ENCODE data around the gene CCDC183. TPM values are rescaled to one million over a fixed set of nuclear protein-coding genes. Genes with fewer than 3 reads are reported as not detected.
A peak's percentile ranks its signal among the peaks of the same experiment; 100 is the strongest.

CCDC183 gene
- total RNA-seq, 1 experiment from 2014 or later, result not detected

DNA sequence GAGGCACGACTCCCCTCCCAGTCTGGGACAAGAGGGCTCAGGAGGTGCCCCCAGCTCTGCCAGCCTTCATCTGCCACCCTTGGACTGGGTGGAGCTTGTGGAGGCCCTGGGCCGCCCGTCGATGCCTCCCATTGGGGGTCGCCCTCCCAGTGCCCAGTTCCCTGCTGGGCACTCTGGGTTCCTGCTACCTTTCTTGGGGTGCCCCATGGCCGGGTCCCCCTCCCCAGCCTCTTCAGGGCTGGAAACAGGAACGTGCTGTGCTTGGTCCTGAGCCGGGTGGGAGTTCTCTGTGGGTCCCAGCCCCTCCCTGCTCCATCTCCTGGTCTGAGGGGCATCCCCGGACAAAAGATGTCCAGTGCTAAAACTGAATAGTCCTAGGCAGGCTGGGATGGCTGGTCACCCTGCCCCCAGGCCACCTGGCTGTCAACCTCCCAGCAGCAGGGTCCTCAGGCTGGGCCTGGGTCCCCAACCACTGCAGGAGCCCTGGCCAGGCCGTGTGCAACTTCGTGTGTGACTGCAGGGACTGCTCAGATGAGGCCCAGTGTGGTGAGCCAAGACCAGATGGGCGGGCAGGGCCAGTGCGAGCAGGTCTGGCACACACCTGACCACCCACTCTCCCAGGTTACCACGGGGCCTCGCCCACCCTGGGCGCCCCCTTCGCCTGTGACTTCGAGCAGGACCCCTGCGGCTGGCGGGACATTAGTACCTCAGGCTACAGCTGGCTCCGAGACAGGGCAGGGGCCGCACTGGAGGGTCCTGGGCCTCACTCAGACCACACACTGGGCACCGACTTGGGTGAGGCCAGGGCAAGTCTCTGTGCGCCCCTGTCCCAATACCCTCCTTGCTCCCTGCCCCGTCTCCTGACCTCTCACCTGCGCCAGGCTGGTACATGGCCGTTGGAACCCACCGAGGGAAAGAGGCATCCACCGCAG is 56.8 kb downstream of the CCDC183 start:
- Histone ChIP-seq H3K27me3 (ENCODE audit: low read length) (no peaks in the 10 kb centered on the region), H4K20me1 (ENCODE audit: insufficient read depth, low read depth, low read length) (peaks cover 13% of the 10 kb centered on the region), H3K79me2 (ENCODE audit: low read length) (no peaks in the 10 kb centered on the region), H3K9ac (ENCODE audit: low read length) (no peak overlapping the region), H3K9me3 (ENCODE audit: low read length) (no peaks in the 10 kb centered on the region), H3K9me2 (replicated peaks; ENCODE audit: insufficient read depth, low read length) (no peaks in the 10 kb centered on the region), H3K4me2 (ENCODE audit: low read depth, low read length, poor library complexity, severe bottlenecking) (no peak overlapping the region), H3K4me1 (ENCODE audit: low read length) (peaks cover 10% of the 10 kb centered on the region), H3K4me3 (ENCODE audit: low read length) (no peak overlapping the region), H3K36me3 (ENCODE audit: insufficient read depth, low read length) (peaks cover 3% of the 10 kb centered on the region; the same call in 1 of the 2 replicates), H2AFZ (ENCODE audit: low read length) (no peak overlapping the region), H3K27ac (ENCODE audit: low read length) (no peak overlapping the region)
- DNase-seq, result no peak

- H3K4me1 ChIP-seq (ENCODE audit: low read length), result peaks cover 9% of the 10 kb centered on the region
- no peak overlapping the region for H3K9ac ChIP-seq (ENCODE audit: low read length)
- H3K9me2 ChIP-seq (replicated peaks; ENCODE audit: insufficient read depth, low read length), result no peaks in the 10 kb centered on the region
- H2AFZ ChIP-seq (ENCODE audit: low read length), result no peak overlapping the region
- peaks cover 13% of the 10 kb centered on the region for H4K20me1 ChIP-seq (ENCODE audit: insufficient read depth, low read depth, low read length)
- no peaks in the 10 kb centered on the region for H3K79me2 ChIP-seq (ENCODE audit: low read length)
- H3K4me3 ChIP-seq (ENCODE audit: low read length), result no peak overlapping the region
- no peaks in the 10 kb centered on the region for H3K27me3 ChIP-seq (ENCODE audit: low read length)
- no peak overlapping the region for H3K4me2 ChIP-seq (ENCODE audit: low read depth, low read length, poor library complexity, severe bottlenecking)
- peak; percentile 64 for DNase-seq
- H3K9me3 ChIP-seq (ENCODE audit: low read length), result no peaks in the 10 kb centered on the region
- H3K27ac ChIP-seq (ENCODE audit: low read length), result no peak overlapping the region
- H3K36me3 ChIP-seq (ENCODE audit: insufficient read depth, low read length), result peaks cover 3% of the 10 kb centered on the region; the same call in 1 of the 2 replicates
Observed at GRCh38 chr9:136853596-136854112, 57.5 kb downstream of the CCDC183 start.

GRCh38 chr9:136854113-136854841 is 58.1 kb downstream of the CCDC183 start:
- no peak for DNase-seq
- Histone ChIP-seq H3K79me2 (ENCODE audit: low read length) (no peaks in the 10 kb centered on the region), H3K27me3 (ENCODE audit: low read length) (no peaks in the 10 kb centered on the region), H4K20me1 (ENCODE audit: insufficient read depth, low read depth, low read length) (peaks cover 13% of the 10 kb centered on the region), H2AFZ (ENCODE audit: low read length) (no peak overlapping the region), H3K36me3 (ENCODE audit: insufficient read depth, low read length) (peaks cover 3% of the 10 kb centered on the region; the same call in 1 of the 2 replicates), H3K4me2 (ENCODE audit: low read depth, low read length, poor library complexity, severe bottlenecking) (no peak overlapping the region), H3K9me2 (replicated peaks; ENCODE audit: insufficient read depth, low read length) (no peaks in the 10 kb centered on the region), H3K4me3 (ENCODE audit: low read length) (no peak overlapping the region), H3K27ac (ENCODE audit: low read length) (no peak overlapping the region), H3K9ac (ENCODE audit: low read length) (no peak overlapping the region), H3K4me1 (ENCODE audit: low read length) (peaks cover 9% of the 10 kb centered on the region), H3K9me3 (ENCODE audit: low read length) (no peaks in the 10 kb centered on the region)

- no peaks in the 10 kb centered on the region for H3K27me3 ChIP-seq (ENCODE audit: low read length)
- no peak overlapping the region for H3K4me2 ChIP-seq (ENCODE audit: low read depth, low read length, poor library complexity, severe bottlenecking)
- H3K4me3 ChIP-seq (ENCODE audit: low read length), result no peak overlapping the region
- H3K9me2 ChIP-seq (replicated peaks; ENCODE audit: insufficient read depth, low read length), result no peaks in the 10 kb centered on the region
- DNase-seq, result no peak
- H3K27ac ChIP-seq (ENCODE audit: low read length), result no peak overlapping the region
- peaks cover 3% of the 10 kb centered on the region; the same call in 1 of the 2 replicates for H3K36me3 ChIP-seq (ENCODE audit: insufficient read depth, low read length)
- peaks cover 10% of the 10 kb centered on the region for H4K20me1 ChIP-seq (ENCODE audit: insufficient read depth, low read depth, low read length)
- H3K4me1 ChIP-seq (ENCODE audit: low read length), result peaks cover 10% of the 10 kb centered on the region
- H3K9ac ChIP-seq (ENCODE audit: low read length), result no peak overlapping the region
- H2AFZ ChIP-seq (ENCODE audit: low read length), result no peak overlapping the region
- H3K9me3 ChIP-seq (ENCODE audit: low read length), result no peaks in the 10 kb centered on the region
- H3K79me2 ChIP-seq (ENCODE audit: low read length), result no peaks in the 10 kb centered on the region
Observed at GRCh38 chr9:136854842-136855460, 58.8 kb downstream of the CCDC183 start.

DNA sequence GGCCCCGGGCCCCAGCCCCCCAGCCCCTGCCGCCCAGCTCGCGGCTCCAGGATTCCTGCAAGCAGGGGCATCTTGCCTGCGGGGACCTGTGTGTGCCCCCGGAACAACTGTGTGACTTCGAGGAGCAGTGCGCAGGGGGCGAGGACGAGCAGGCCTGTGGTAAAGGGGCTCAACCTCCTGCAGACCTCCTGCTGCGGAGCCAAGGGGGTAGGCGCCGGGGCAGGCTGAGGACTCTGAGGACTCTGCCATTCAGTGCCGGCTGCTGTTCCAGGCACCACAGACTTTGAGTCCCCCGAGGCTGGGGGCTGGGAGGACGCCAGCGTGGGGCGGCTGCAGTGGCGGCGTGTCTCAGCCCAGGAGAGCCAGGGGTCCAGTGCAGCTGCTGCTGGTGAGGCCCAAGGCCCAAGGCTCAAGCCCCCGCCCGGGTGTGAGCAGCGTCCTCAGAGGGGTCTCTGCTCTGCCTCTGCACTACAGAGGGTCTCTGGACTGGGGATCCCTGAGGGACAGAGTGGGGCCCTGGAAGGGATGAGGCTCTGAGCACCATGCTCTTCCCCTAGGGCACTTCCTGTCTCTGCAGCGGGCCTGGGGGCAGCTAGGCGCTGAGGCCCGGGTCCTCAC is 59.4 kb downstream of the CCDC183 start:
- Histone ChIP-seq H3K4me2 (ENCODE audit: low read depth, low read length, poor library complexity, severe bottlenecking) (no peak overlapping the region), H3K79me2 (ENCODE audit: low read length) (no peaks in the 10 kb centered on the region), H3K27ac (ENCODE audit: low read length) (no peak overlapping the region), H3K9ac (ENCODE audit: low read length) (no peak overlapping the region), H3K9me3 (ENCODE audit: low read length) (no peaks in the 10 kb centered on the region), H3K27me3 (ENCODE audit: low read length) (no peaks in the 10 kb centered on the region), H3K4me1 (ENCODE audit: low read length) (peaks cover 5% of the 10 kb centered on the region), H2AFZ (ENCODE audit: low read length) (no peak overlapping the region), H3K36me3 (ENCODE audit: insufficient read depth, low read length) (peaks cover 3% of the 10 kb centered on the region; the same call in 1 of the 2 replicates), H4K20me1 (ENCODE audit: insufficient read depth, low read depth, low read length) (peaks cover 3% of the 10 kb centered on the region; the same call in 1 of the 2 replicates), H3K9me2 (replicated peaks; ENCODE audit: insufficient read depth, low read length) (no peaks in the 10 kb centered on the region), H3K4me3 (ENCODE audit: low read length) (no peak overlapping the region)
- DNase-seq, result no peak

- no peak for DNase-seq
- Histone ChIP-seq H2AFZ (ENCODE audit: low read length) (no peak overlapping the region), H3K9me2 (replicated peaks; ENCODE audit: insufficient read depth, low read length) (no peaks in the 10 kb centered on the region), H3K4me3 (ENCODE audit: low read length) (no peak overlapping the region), H3K9me3 (ENCODE audit: low read length) (no peaks in the 10 kb centered on the region), H3K9ac (ENCODE audit: low read length) (no peak overlapping the region), H4K20me1 (ENCODE audit: insufficient read depth, low read depth, low read length) (no peaks in the 10 kb centered on the region), H3K27ac (ENCODE audit: low read length) (no peak overlapping the region), H3K4me1 (ENCODE audit: low read length) (peaks cover 5% of the 10 kb centered on the region), H3K79me2 (ENCODE audit: low read length) (no peaks in the 10 kb centered on the region), H3K27me3 (ENCODE audit: low read length) (no peaks in the 10 kb centered on the region), H3K4me2 (ENCODE audit: low read depth, low read length, poor library complexity, severe bottlenecking) (no peak overlapping the region), H3K36me3 (ENCODE audit: insufficient read depth, low read length) (no peaks in the 10 kb centered on the region)
Observed at GRCh38 chr9:136856079-136856476, 59.9 kb downstream of the CCDC183 start.

- no peaks in the 10 kb centered on the region for H3K36me3 ChIP-seq (ENCODE audit: insufficient read depth, low read length)
- H3K4me1 ChIP-seq (ENCODE audit: low read length), result peaks cover 5% of the 10 kb centered on the region
- no peak for DNase-seq
- no peak overlapping the region for H3K4me3 ChIP-seq (ENCODE audit: low read length)
- H4K20me1 ChIP-seq (ENCODE audit: insufficient read depth, low read depth, low read length), result no peaks in the 10 kb centered on the region
- H2AFZ ChIP-seq (ENCODE audit: low read length), result no peak overlapping the region
- H3K9me2 ChIP-seq (replicated peaks; ENCODE audit: insufficient read depth, low read length), result no peaks in the 10 kb centered on the region
- no peaks in the 10 kb centered on the region for H3K79me2 ChIP-seq (ENCODE audit: low read length)
- no peaks in the 10 kb centered on the region for H3K9me3 ChIP-seq (ENCODE audit: low read length)
- H3K9ac ChIP-seq (ENCODE audit: low read length), result no peak overlapping the region
- H3K27ac ChIP-seq (ENCODE audit: low read length), result no peak overlapping the region
- H3K27me3 ChIP-seq (ENCODE audit: low read length), result no peaks in the 10 kb centered on the region
- no peak overlapping the region for H3K4me2 ChIP-seq (ENCODE audit: low read depth, low read length, poor library complexity, severe bottlenecking)
Observed at GRCh38 chr9:136856541-136857141, 60.5 kb downstream of the CCDC183 start.
